NT2/D1 (cell line): ENCODE data around the gene CIAO3.

Source experiments
- DNase-seq: peaks from one replicate; pipeline ENCODE4 v3.0.0-alpha.2; 2011; ENCODE audit warnings: low read depth, low spot score
- H3K27me3 ChIP-seq: 2 replicates; pipeline ENCODE4 v1.6.0; 2011; ENCODE audit warnings: mild to moderate bottlenecking; ENCODE audit not compliant: insufficient read length, insufficient read depth
- H3K36me3 ChIP-seq: 2 replicates; pipeline ENCODE4 v1.6.1; 2011; ENCODE audit warnings: mild to moderate bottlenecking, low read length, mixed read lengths; ENCODE audit not compliant: insufficient read depth, insufficient read length
- H3K4me1 ChIP-seq: 2 replicates; pipeline ENCODE4 v1.5.1; 2011; ENCODE audit not compliant: insufficient read depth, insufficient read length
- H3K4me3 ChIP-seq: 2 replicates; pipeline ENCODE4 v1.5.1; 2011; ENCODE audit warnings: low read depth; ENCODE audit not compliant: insufficient read length
- H3K9ac ChIP-seq: 2 replicates; pipeline ENCODE4 v1.6.0; 2011; ENCODE audit warnings: low read depth; ENCODE audit not compliant: insufficient read length
- H3K9me3 ChIP-seq: 2 replicates; pipeline ENCODE4 v1.5.1; 2011; ENCODE audit warnings: mild to moderate bottlenecking, low read length; ENCODE audit not compliant: insufficient read depth
- SUZ12 ChIP-seq: IDR thresholded peaks from 2 replicates; pipeline ENCODE4 v1.6.1; 2011; ENCODE audit not compliant: insufficient read length, insufficient read depth; ENCODE audit errors: extremely low read depth
- YY1 ChIP-seq: IDR thresholded peaks from 2 replicates; pipeline ENCODE4 v1.6.1; 2011; ENCODE audit not compliant: insufficient read length, insufficient read depth
- ZNF274 ChIP-seq: IDR thresholded peaks from 2 replicates; pipeline ENCODE4 v1.6.1; 2011; ENCODE audit warnings: mild to moderate bottlenecking, low read depth, low read length

CIAO3 gene

DNA sequence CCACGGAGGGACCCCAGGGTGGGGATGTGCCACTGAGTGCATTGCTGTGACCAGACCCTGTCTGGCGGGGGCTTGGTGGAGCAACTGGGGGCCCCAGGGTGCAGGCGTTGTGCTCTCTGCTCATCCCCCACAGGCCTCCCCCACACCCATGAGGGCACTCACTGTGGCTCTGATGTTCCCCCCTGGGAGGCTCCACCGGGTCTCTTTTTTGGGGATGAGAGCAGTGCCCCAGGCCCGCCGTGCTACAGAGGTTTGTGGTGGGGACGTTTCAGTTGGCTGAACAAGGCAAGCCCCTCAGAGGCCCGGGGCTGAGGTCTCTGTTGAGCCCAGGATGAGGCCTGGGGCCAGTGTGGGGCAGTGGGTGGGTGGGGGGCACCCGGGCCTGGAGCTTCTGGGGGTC, 17.1 kb downstream of the CIAO3 start:
- no peak overlapping the region for H3K4me3 ChIP-seq
- no peaks in the 10 kb centered on the region; the same call in 1 of the 2 replicates for H3K9me3 ChIP-seq
- H3K27me3 ChIP-seq: peaks cover 6% of the 10 kb centered on the region
- no peak overlapping the region for H3K9ac ChIP-seq
- no peak for DNase-seq
- TF ChIP-seq ZNF274 (no peak), YY1 (no peak), SUZ12 (no peak)
- peaks cover 14% of the 10 kb centered on the region for H3K36me3 ChIP-seq
- peaks cover 34% of the 10 kb centered on the region for H3K4me1 ChIP-seq

DNA sequence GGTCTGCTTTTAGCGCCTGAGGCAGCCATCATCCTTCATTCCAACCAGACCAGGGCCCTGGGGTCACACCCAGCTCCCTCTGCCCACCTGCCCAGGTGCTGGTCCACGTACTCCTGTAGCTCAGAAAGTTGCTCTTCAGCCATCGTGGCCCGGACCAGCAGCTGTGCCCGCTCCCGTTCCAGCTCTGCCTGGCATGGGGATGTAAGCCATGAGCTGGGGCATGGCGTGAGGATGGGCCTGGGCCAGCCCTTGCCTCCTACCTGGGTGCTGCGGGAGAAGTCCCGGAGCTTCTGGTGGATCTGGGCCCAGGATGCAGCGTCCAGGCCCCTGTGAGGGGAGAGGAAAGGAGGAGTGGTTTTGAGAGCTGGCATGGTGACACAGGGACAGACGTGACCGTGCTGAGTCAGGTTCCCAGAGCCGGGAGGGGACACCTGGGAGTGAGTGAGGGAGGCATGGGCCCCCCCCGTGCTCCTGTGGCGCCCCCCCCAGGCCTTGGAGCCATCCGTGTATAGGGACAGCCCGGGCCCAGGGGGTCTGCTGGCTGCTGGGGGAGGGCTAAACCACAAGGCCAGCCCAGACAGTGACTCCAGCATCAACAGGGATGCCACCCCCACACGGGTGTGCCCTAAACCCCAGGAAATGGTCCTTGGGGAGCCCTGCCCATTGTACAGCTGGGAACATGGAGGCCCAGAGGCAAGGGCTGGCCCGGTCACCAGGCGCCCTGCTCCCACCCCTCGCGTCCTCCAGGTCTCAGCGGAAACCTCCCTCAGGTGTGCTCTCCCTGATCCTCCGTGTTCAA, 17.8 kb downstream of the CIAO3 start:
- peaks cover 38% of the 10 kb centered on the region for H3K4me1 ChIP-seq
- no peak overlapping the region for H3K9ac ChIP-seq
- no peak for DNase-seq
- peaks cover 14% of the 10 kb centered on the region for H3K36me3 ChIP-seq
- H3K4me3 ChIP-seq: no peak overlapping the region
- H3K27me3 ChIP-seq: peaks cover 6% of the 10 kb centered on the region
- TF ChIP-seq YY1 (no peak), SUZ12 (no peak), ZNF274 (no peak)
- H3K9me3 ChIP-seq: no peaks in the 10 kb centered on the region; the same call in 1 of the 2 replicates

DNA sequence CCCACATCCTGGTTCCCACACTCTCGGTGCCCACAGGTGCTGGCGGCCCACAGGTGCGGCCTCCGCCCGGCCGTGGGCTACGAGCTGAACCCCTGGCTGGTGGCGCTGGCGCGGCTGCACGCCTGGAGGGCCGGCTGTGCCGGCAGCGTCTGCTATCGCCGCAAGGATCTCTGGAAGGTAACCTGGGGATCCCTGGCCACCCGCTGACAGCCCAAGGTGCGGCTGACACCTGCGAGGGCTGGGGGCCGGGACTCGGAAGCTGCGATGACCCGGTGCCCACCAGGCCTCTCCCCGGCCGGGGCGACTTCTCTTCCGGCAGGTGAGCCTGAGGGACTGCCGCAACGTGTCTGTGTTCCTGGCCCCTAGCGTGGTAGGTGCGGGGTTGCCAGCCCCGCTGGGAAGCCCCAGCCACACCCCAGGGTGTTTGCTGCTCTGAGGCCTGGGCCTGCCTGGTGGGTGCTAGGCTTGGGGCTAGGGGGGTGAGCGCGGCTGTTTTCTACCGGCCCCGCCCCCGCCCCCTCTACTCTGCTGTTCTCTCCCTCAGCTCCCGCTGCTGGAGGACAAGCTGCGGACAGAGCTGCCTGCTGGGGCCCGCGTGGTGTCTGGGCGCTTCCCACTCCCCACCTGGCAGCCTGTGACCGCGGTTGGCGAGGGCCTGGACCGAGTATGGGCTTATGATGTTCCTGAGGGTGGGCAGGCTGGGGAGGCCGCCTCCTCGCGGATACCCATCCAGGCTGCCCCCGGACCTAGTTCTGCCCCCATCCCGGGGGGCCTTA, 18.8 kb downstream of the CIAO3 start:
- Histone ChIP-seq H3K9ac (no peak overlapping the region), H3K9me3 (no peaks in the 10 kb centered on the region; the same call in 1 of the 2 replicates), H3K27me3 (peaks cover 3% of the 10 kb centered on the region), H3K36me3 (peaks cover 14% of the 10 kb centered on the region), H3K4me1 (peaks cover 46% of the 10 kb centered on the region), H3K4me3 (peak overlapping the region; percentile 88)
- no peak for DNase-seq
- TF ChIP-seq YY1: no peak
- no peak for TF ChIP-seq SUZ12
- no peak for TF ChIP-seq ZNF274

DNA sequence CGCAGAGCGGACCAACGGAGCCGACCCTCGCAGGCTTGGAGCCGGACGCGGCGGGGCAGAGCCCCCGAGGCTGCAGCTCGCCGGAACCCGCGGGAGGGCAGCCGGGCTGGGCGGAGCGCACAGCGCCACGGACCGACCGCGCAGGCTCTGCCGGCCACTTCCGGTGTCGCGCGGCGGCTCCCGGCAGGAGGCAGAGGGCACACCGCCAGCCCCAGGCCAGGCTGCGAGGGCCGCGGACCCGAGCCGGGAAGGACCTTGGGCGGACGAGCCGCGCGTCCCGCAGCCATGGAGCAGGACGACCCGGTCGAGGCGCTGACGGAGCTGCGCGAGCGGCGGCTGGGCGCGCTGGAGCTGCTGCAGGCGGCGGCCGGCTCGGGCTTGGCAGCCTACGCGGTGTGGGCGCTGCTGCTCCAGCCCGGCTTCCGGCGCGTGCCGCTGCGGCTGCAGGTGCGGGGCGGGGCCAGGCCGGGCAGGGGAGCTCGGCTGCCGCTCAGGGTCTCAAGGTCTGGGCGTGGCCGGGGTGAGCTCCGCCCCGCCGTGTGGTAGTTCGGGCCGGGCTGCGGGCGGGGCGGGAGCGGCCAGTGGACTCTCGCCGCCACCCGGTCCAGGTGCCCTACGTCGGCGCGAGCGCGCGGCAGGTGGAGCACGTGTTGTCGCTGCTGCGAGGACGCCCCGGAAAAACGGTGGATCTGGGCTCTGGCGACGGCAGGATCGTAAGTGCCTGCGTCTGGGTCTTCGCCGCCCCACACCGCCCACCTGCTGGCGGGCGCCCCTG, 19.6 kb downstream of the CIAO3 start, which contains the start of gene ANTKMT:
Gene ANTKMT, plus strand, starts transcription at position 157 of the 775 bp plus-strand sequence. Its CDS starts 129 bp downstream, at position 286.
- H3K9ac ChIP-seq: peak within 1 kb of the TSS; percentile 99
- H3K9me3 ChIP-seq: no peaks in the 10 kb centered on the region; the same call in 1 of the 2 replicates
- peaks cover 46% of the 10 kb centered on the region for H3K4me1 ChIP-seq
- peaks cover 14% of the 10 kb centered on the region for H3K36me3 ChIP-seq
- peak; percentile 86 for DNase-seq
- H3K4me3 ChIP-seq: peak within 1 kb of the TSS; percentile 88
- TF ChIP-seq YY1 (no peak), SUZ12 (no peak), ZNF274 (no peak)
- H3K27me3 ChIP-seq: no peaks in the 10 kb centered on the region

DNA sequence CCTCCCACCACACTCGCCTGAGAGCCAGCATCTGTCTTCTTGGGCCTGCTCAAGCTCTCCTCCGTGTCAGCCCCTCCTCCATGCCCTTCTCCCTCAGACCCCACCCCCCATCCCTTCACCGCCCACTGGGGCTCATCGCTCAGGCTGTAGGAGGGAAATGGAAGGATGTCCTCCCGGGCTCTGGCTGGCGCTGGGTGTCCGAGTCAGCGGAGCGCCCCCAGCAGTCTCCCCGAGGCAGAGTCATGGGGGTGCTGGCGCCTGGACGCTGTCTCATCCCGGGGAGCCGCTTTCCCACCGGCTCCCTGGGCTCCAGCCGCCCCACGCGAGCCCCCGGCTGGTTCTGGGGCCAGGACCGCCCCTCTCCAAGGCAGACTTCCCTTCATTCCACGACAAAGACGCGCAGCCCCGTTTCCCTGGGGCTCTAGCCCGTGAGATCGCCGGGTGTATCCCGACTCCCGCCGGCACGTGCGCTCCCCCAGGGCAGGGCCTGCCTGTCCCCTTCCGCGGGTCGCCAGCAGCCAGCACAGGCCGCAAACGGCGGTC, 20.3 kb downstream of the CIAO3 start:
- Histone ChIP-seq H3K27me3 (no peaks in the 10 kb centered on the region), H3K9ac (peak overlapping the region; percentile 99), H3K4me1 (peaks cover 42% of the 10 kb centered on the region), H3K4me3 (peak overlapping the region; percentile 88), H3K36me3 (peaks cover 14% of the 10 kb centered on the region), H3K9me3 (no peaks in the 10 kb centered on the region; the same call in 1 of the 2 replicates)
- DNase-seq: peak; percentile 62
- no peak for TF ChIP-seq SUZ12
- no peak for TF ChIP-seq ZNF274
- no peak for TF ChIP-seq YY1

DNA sequence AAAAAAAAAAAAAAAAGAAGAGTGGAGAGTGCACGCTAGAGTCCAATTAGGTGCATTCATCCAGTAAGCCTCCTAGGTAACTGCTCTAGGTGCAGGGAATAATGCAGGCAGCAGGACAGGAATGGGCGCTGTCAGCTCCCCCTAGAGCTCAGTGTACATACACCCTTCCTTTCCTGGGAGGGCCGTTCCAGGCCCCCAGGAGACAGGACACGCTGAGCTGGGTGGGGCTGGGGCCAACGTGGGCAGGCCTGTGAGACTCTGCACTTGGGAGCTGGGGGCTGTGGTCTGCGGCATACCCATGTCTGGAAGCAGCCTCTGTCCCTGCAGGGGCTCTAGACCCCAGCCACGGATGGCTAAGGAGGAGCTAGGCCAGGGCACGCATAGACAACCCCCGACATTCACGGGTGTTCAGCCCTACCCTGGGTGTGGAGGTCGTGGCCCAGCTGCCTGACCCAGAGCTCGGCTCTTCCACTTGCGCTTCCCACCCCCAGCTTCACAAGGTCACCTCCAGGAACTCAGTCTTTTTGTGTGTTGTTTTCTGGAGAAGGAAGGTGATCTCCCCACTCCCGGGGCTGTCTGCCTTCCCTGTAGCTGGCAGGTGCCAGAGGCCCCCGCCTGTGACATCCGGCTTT, 20.9 kb downstream of the CIAO3 start:
- Histone ChIP-seq H3K36me3 (peaks cover 14% of the 10 kb centered on the region), H3K9ac (peak overlapping the region; percentile 99), H3K9me3 (no peaks in the 10 kb centered on the region; the same call in 1 of the 2 replicates), H3K4me3 (peak overlapping the region; percentile 88), H3K4me1 (peaks cover 41% of the 10 kb centered on the region), H3K27me3 (no peaks in the 10 kb centered on the region)
- no peak for DNase-seq
- TF ChIP-seq ZNF274 (no peak), YY1 (no peak), SUZ12 (no peak)
